Stimulated activated CD8-positive, alpha-beta memory T cell treated with anti-CD3 and anti-CD28 coated beads, Interleukin-2, amount 100 ng/mL, for 48 hours (primary cell): ENCODE data around the gene HAGHL.

Experiments
- DNase-seq, 2 donors: peaks; one replicate each; pipeline ENCODE4 v3.0.0-alpha.2; 2020; ENCODE audit warnings: low read depth in 2 of 2

The HAGHL gene

DNA sequence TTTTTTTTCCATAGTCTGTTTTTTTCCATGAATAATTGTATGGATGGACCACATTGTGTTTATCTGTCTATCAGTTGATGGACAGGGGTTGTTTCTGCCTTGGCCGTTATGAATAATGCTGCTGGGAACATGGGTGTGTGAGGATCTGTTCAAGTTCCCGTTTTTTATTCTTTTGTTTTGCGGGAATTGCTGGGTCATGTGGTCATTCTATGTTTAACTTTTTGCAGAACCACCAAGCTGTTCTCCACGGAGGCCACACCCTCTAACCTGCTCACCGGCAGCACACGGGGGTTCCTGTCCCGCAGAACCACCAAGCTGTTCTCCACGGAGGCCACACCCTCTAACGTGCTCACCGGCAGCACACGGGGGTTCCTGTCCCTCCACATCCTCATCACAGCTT, 27.8 kb downstream of the HAGHL start:
- no peak for DNase-seq

DNA sequence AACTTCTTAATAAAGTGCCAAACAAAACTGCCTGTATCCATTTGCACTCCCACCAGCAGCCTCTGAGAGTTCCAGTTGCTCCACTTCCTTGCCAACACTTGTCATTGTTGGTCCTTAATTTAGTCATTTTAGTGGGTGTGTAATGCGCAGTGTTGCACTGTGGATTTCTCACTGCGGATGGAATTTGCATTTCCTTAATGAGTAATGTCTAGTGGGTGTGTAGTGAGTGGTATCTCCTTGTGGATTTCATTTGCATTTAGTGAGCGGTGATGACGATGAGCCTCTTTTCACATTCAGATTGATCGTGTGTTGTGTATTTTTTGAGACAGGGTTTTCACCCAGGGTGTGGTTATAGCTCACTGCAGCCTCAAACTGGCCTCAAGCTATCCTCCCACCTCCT, 29.5 kb downstream of the HAGHL start:
- no peak for DNase-seq

DNA sequence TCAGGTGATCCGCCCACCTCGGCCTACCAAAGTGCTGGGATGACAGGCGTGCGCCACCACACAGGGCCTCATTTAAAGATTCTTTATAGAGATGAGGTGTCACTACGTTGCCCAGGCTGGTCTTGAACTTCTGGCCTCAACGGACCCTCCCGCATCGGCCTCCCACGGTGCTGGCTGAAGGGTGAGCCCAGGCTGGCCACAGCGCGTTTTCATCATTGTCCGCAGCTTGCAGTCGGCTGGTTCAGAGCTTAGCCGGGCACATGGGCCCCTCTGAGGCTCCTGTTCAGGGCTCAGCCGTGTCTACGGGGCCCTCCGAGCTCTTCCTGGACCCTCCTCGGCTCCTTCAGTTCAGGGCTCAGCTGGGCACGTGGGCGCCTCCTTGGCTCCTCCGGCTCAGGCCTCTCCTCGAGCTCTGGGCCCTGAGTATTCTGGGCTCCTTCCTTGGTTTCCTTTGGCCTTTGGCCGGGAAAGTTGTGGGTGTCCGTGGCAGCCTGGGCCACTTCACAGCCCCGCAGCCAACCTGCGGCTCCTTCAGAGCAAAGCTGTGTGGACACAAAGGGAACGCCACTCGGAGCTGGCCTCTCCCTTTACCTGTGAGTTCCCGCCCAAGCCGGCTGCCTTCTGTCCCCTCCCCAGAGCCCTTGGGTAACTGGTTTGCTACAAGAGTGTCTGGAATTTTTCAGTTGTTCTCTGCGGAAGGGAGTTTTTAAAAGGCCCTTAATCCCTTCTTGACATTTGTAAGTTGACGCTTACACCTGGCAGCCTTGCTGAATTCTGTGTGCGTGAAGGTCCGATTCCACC, 32.4 kb downstream of the HAGHL start:
- DNase-seq: no peak

DNA sequence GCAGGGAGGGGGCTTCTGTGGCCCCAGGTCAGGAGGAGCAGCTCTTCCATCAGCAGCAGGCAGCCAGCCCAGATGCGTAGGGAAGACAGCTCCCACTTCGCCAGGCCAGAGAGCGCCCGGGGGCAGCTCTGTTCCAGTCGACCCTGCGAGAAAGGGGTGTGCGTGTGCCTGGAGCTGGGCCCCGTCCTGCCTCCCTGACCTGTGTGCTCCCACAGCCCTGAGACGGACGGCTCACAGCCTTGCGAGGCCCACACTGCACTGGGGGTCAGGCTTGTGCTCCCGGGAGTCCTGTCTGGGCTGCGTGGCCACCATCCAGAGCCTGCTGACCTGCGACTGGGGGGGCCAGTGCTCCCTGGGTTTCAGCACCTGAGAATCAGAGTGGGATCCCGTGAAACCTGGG, 33.2 kb downstream of the HAGHL start:
- no peak for DNase-seq

DNA sequence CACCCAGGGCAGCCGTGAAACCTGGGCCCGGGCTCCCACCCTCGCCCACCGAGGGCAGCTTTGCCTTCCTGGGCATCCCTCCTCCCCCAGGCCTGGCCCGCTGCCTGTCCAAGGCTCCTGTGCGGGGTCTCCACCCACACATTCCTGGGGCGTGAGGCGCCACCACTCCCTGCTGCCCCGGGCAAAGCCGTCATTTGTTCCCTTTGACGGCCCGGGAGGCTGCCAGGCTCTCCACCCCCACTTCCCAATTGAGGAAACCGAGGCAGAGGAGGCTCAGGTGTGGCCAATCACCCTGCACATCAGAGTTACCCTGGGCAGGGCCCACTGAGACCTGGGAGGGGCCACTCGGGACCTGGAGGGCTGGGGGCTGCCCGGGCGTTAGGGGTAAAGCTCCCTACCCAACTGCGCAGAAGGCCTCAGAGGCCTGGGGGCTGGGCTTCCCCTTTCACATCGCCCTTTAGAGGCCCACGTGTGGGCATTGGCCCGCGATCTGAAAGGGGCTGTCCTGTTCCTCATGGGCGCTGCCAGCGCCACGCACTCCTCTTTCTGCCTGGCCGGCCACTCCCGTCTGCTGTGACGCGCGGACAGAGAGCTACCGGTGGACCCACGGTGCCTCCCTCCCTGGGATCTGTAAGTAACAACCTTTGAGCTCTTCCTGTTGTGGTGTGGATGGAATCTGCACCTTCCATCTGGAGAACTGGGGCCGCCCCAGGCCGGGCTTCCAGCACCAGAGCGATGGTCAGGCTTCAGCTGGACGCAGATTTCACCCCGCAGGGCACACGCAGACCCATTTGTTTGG, 33.8 kb downstream of the HAGHL start, which contains the start of gene MSLN:
MSLN (plus strand) TSS at position 190 of the 799 bp plus-strand sequence. CDS start 1,947 bp downstream, outside the sequence.
- no peak for DNase-seq

DNA sequence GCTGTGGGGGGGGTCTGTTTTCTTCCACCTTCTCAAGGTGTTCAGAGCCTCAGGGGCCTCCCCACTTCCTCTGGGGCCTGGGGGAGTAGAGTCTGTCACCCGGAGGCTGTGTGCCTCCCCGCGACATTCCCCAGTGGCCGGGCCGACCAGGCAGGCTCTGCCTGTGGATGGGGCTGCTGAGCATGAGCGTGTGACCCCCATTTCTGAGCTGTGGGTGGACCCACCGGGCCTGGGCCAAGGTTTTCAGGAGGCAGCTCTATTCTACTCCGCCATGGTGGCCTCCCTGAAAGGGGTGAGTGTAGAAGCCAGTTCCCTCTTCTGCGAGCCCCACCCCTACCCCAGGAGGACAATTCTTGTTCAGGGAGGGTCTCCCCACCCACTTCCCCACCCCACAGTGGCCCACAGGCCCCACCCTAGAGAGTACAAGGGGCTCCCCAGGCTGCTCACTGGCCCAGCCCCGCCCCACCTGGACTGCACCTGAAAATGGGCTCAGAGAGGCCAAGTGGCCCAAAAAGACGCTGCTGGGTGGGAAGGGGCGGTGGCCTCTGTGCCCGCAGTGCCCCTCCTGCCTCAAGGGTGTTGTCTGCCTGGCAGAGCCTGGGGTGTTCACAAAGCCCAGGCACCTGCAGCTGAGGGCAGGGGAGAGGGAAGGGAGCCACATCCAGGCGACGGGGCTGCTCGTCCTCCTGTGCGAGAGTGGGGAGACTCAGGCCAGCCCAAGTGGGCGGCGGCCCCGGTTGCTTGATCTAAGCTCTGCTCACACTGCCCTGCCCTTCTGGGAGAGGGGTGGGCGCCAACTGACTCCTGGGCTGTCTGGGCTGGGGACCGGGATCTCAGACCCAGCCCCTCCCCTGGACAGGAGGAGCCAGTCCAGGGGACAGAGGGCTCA, 35.0 kb downstream of the HAGHL start:
- DNase-seq: no peak

DNA sequence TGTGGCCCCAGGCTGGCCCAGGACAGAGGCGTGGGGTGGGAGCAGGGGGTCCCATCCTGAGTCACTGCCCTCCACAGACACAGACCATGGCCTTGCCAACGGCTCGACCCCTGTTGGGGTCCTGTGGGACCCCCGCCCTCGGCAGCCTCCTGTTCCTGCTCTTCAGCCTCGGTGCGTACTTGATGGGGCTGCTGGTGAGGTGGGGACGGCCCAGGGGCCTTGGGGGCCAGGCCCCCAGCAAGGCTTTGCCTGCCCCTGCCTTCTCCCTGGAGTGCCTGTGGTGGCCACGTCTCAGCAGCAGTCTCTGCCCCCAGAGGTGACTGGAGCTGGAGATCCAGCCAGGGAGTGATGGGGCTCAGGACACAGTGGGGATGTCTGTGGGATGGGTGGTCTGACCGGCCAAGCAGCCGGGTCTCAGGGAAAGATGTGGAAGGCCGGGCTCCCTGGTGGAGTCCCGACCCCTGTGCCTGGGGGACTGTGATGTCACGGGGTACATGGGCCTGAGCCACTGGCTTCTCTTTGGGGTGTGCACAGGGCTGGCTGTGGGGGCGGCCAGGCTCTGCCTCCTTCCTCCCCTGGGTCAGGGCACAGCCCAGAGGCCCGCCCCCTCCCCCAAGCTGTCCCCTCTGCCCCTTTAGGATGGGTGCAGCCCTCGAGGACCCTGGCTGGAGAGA, 35.8 kb downstream of the HAGHL start:
- DNase-seq: no peak

DNA sequence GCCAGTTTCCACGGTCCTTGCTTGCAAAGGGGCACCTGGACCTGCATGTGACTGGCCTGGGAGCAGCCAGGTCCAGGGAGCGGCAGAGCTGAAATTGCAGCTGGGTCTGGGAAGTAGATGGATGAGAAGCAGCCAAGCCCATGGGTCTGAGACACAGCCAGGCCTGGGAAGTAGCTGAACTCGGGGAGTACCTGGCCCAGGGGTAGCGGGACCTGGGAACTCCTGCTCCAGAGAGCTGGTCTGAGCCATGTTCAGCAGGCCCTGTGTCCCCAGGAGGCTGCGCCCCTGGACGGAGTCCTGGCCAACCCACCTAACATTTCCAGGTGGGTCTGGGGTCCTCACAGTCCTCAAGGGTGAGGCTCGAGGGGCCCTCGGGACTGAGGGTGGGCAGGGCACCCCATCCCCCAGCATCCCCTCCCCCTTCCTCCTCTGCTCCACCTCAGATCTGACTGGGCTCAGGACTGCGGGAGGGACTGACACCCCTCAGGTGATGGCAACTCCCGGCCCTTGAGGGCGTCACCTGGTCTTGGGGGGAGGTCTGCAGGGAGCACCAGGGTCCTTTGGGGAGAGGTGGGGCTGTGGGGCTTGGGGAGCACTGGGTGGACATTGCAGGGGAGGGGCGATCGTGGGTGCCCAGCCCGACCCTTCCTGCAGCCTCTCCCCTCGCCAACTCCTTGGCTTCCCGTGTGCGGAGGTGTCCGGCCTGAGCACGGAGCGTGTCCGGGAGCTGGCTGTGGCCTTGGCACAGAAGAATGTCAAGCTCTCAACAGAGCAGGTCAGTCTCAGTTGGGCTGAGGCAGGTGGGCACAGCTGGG, 36.7 kb downstream of the HAGHL start:
- no peak for DNase-seq

DNA sequence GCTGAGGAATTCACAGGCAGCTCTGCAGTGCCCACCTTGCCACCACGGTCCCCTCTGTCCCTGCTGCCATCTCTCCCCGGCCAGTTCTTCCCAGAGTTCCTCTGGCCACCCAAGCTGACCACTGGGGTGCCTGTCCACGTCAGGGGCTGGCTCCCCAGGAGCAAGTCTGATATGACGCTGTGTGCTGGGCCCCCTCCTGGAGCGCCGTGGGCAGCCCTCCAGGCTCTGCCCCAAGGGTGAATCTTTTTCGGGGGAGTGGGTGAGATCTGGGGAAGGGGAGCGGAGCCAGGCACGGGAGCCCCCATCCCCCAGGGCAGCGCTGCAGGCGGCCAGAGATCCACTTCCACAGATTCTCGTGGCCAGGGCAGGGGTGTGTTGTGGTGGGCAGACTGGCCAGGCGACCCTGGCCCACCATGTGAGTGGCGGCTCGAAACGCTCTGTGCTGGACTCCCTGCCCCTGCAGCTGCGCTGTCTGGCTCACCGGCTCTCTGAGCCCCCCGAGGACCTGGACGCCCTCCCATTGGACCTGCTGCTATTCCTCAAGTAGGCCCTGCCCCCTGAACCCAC, 37.4 kb downstream of the HAGHL start:
- no peak for DNase-seq

DNA sequence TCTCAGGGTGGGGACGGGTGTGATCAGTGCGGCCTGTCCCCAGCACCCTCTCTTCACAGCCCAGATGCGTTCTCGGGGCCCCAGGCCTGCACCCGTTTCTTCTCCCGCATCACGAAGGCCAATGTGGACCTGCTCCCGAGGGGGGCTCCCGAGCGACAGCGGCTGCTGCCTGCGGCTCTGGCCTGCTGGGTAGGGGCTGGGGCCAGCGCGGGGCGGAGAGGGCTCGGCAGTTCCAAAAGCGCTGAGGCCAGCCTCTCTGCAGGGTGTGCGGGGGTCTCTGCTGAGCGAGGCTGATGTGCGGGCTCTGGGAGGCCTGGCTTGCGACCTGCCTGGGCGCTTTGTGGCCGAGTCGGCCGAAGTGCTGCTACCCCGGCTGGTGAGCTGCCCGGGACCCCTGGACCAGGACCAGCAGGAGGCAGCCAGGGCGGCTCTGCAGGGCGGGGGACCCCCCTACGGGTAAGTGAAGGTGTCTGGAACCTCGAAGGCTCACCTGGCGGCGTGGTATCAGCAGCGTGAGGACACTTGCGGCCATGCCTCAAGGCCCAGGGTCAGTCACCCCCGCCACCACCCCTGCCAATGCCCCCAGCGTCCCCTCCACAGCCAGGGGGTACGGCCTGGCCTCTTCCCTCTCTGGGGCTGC, 38.1 kb downstream of the HAGHL start:
- DNase-seq: no peak

DNA sequence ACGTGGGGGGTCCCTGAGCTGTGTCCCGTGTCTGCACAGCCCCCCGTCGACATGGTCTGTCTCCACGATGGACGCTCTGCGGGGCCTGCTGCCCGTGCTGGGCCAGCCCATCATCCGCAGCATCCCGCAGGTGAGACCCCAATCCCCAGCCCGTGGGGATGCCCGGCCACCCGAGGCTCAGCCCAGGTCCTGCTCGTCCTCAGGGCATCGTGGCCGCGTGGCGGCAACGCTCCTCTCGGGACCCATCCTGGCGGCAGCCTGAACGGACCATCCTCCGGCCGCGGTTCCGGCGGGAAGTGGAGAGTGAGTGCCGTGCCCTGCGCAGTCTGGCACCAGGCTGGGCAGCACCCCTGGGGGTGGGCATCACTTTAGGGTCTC, 38.6 kb downstream of the HAGHL start:
- no peak for DNase-seq

DNA sequence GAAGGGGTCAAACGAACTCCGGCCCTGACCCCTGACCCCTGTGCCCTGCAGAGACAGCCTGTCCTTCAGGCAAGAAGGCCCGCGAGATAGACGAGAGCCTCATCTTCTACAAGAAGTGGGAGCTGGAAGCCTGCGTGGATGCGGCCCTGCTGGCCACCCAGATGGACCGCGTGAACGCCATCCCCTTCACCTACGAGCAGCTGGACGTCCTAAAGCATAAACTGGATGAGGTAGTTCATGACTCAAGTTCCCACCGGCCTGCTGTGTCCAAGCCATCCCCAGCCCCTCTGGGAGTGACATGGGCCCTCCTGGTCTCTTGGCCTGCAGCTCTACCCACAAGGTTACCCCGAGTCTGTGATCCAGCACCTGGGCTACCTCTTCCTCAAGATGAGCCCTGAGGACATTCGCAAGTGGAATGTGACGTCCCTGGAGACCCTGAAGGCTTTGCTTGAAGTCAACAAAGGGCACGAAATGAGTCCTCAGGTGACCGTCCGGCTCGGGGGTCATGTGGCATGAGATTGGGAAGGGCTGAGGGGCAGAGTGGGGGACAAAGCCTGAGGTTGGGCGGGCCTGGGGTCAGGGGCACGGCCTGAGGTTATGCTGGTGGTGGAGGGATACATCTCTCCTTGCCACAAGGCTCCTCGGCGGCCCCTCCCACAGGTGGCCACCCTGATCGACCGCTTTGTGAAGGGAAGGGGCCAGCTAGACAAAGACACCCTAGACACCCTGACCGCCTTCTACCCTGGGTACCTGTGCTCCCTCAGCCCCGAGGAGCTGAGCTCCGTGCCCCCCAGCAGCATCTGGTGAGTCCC, 39.3 kb downstream of the HAGHL start:
- no peak for DNase-seq

DNA sequence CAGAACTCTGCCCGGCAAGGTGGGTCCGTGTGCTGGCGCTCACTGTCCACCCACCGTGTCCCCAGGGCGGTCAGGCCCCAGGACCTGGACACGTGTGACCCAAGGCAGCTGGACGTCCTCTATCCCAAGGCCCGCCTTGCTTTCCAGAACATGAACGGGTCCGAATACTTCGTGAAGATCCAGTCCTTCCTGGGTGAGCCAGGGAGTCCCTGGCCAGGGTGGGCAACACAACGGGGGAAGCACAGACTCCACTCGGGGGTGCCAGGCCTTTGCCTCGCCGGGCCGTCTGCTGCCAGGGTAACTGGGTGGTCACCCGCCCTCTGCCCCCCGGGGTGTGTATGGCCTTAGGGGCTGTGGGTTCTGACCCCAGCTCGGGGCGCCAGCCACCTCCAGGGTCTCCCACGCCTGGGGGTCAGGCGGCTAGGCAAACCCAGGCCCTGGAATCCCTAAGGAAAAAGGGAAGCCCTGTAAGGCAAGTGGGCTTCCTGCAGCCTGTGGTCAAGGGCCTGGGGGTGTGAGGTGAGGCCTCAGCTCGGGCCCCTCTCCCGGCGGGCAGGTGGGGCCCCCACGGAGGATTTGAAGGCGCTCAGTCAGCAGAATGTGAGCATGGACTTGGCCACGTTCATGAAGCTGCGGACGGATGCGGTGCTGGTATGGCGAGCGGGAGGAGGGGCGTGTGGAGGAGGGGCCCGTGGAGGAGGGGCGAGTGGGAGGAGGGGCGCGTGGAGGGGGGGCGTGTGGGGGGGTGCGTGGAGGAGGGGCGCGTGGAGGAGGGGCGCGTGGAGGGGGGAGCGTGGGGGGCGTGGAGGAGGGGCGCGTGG, 40.1 kb downstream of the HAGHL start:
- no peak for DNase-seq

DNA sequence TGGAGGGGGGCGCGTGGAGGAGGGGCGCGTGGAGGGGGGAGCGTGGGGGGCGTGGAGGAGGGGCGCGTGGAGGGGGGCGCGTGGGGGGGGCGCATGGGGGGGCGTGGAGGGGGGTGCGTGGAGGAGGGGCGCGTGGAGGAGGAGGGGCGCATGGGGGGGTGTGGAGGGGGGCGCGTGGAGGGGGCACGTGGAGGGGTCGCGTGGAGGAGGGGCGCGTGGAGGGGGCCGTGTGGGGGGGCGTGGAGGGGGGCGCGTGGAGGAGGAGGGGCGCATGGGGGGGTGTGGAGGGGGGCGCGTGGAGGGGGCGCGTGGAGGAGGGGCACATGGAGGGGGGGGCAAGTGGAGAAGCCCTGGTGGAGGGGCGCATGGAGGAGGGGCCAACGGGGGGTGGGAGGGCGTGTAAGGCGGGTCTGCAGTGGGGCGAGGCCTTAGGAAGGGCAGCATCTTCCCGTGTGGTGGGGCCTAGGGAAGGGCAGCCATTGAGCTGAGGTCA, 40.9 kb downstream of the HAGHL start:
- DNase-seq: no peak

DNA sequence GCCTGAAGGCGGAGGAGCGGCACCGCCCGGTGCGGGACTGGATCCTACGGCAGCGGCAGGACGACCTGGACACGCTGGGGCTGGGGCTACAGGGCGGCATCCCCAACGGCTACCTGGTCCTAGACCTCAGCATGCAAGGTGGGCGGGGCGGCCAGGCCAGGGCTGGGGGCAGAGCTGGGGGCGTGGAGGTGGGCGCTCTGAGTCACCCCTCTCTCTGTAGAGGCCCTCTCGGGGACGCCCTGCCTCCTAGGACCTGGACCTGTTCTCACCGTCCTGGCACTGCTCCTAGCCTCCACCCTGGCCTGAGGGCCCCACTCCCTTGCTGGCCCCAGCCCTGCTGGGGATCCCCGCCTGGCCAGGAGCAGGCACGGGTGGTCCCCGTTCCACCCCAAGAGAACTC, 41.5 kb downstream of the HAGHL start:
- no peak for DNase-seq

DNA sequence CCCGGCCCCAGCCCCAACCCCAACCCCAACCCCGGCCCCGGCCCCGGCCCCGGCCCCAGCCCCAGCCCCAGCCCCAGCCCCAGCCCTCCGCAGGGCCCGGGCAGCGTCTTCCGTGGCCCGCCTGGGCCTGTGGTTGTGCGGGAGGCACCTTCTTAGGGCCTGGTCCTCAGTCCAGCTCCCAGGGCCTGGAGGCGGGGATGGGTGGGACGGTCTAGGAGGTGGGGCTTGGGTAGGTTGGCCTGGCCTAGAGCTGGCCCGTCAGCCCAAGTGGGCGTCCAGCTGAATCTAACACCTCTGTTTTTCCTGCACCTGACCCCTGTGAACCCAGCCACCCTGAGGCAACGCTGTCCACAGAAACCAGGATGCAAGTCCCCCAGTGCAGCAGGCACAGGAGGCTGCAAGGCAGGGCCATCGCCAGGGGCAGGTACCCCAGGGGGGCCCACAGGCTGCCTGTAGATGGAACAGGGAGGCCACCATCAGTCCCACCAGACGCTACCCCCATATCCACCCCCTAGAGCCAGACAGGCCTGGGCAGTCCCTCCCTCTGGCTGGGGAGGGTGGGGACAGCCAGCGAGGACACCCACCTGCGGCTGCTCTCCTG, 42.4 kb downstream of the HAGHL start:
- DNase-seq: no peak

DNA sequence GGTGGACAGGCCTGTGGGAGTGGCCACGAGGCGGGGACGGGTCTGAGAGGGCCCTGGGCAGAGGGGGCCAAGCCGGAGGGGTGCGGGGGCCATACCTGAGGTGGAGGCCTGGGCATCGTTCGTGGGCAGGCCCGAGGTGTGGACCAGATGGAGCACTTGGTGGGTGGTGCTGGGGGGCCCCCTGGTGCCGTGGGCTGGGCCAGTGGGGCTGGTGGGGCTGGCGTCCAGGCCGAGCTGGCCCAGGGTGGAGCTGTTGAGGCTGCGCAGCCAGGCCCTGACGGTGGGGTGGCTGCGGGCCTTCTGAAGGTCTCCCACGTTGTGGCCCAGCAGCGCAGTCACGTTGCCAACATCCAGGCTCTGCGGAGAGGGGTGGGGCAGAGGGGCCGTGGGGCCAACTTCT, 43.0 kb downstream of the HAGHL start:
- no peak for DNase-seq

DNA sequence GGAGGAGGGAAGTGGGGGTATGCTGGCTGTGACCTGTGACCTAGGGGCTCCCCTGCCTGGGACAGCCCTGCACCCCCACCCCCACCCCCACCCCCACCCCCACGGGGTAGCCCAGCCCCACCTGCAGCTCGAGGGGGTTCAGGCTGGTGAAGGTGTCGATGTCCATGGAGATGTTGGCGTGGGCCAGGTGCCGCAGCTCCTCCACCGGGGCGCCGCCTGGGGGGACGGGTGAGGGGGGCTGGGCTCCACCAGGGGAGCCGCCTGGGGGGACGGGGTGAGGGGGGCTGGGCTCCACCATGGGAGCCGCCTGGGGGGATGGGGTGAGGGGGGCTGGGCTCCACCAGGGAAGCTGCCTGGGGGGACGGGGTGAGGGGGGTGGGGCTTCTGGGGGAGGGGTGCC, 43.5 kb downstream of the HAGHL start:
- DNase-seq: no peak
